Trophoblast cell (in vitro differentiated cells and primary cell): Measurements from ENCODE around the gene METRN.

Experiments
- DNase-seq, 2 donors: peaks; one replicate each; pipeline ENCODE4 v3.0.0-alpha.2; 2016
- H2AFZ ChIP-seq: 2 replicates; pipeline ENCODE4 v1.6.1; 2013; ENCODE audit warnings: low read length, moderate library complexity, mild to moderate bottlenecking; ENCODE audit not compliant: insufficient read depth, poor library complexity
- H2AK5ac ChIP-seq: 2 replicates; pipeline ENCODE4 v1.6.1; 2013; ENCODE audit warnings: mild to moderate bottlenecking, low read length
- H2BK120ac ChIP-seq: 2 replicates; pipeline ENCODE4 v1.6.1; 2013; ENCODE audit warnings: low read length, mild to moderate bottlenecking, moderate library complexity; ENCODE audit not compliant: insufficient read depth, poor library complexity
- H2BK12ac ChIP-seq: 2 replicates; pipeline ENCODE4 v1.6.1; 2013; ENCODE audit warnings: mild to moderate bottlenecking, low read length, moderate library complexity
- H2BK5ac ChIP-seq: 2 replicates; pipeline ENCODE4 v1.6.1; 2013; ENCODE audit warnings: low read length, low read depth, moderate library complexity, mild to moderate bottlenecking; ENCODE audit not compliant: poor library complexity
- H3K14ac ChIP-seq: 2 replicates; pipeline ENCODE4 v1.6.1; 2013; ENCODE audit warnings: mild to moderate bottlenecking, low read length
- H3K18ac ChIP-seq: 2 replicates; pipeline ENCODE4 v1.6.1; 2013; ENCODE audit warnings: mild to moderate bottlenecking, low read length
- H3K23ac ChIP-seq: 2 replicates; pipeline ENCODE4 v1.6.1; 2013; ENCODE audit warnings: low read length
- H3K27ac ChIP-seq: 2 replicates; pipeline ENCODE4 v1.5.1; 2013; ENCODE audit warnings: low read depth, mild to moderate bottlenecking, inconsistent platforms, low read length, moderate library complexity
- H3K27me3 ChIP-seq: 2 replicates; pipeline ENCODE4 v1.6.1; 2013; ENCODE audit warnings: inconsistent platforms, mild to moderate bottlenecking, low read length, moderate library complexity; ENCODE audit not compliant: insufficient read depth
- H3K36me3 ChIP-seq, 2 experiments: 1 replicate in 1 of 2; 2 replicates in 1 of 2; pipeline ENCODE4 v1.6.1; 2013; ENCODE audit warnings: low read length in 2 of 2, mild to moderate bottlenecking in 2 of 2, moderate library complexity in 1 of 2; ENCODE audit not compliant: insufficient read depth in 2 of 2, control insufficient read depth in 1 of 2
- H3K4ac ChIP-seq: 2 replicates; pipeline ENCODE4 v1.6.1; 2013; ENCODE audit warnings: low read depth, mild to moderate bottlenecking, low read length, moderate library complexity
- H3K4me1 ChIP-seq, 2 experiments: 1 replicate in 1 of 2; 2 replicates in 1 of 2; pipeline ENCODE4 v1.6.1; 2013; ENCODE audit warnings: low read length in 2 of 2, mild to moderate bottlenecking in 2 of 2, moderate library complexity in 1 of 2; ENCODE audit not compliant: insufficient read depth in 2 of 2, control insufficient read depth in 1 of 2
- H3K4me2 ChIP-seq: 2 replicates; pipeline ENCODE4 v1.6.1; 2013; ENCODE audit warnings: inconsistent platforms, mild to moderate bottlenecking, low read length, moderate library complexity
- H3K4me3 ChIP-seq: 2 replicates; pipeline ENCODE4 v1.5.1; 2013; ENCODE audit warnings: mild to moderate bottlenecking, low read depth, low read length, inconsistent platforms
- H3K79me1 ChIP-seq: one replicate; pipeline ENCODE4 v1.6.1; 2013; ENCODE audit warnings: low read length
- H3K79me2 ChIP-seq: 2 replicates; pipeline ENCODE4 v1.6.1; 2013; ENCODE audit warnings: low read length, mild to moderate bottlenecking; ENCODE audit not compliant: control insufficient read depth, insufficient read depth, poor library complexity
- H3K9ac ChIP-seq: 2 replicates; pipeline ENCODE4 v1.6.1; 2013; ENCODE audit warnings: mild to moderate bottlenecking, low read length
- H3K9me3 ChIP-seq: 2 replicates; pipeline ENCODE4 v1.6.1; 2013; ENCODE audit warnings: low read depth, mild to moderate bottlenecking, control low read depth, inconsistent platforms, low read length; ENCODE audit not compliant: insufficient read depth
- H4K12ac ChIP-seq: 2 replicates; pipeline ENCODE4 v1.6.1; 2013; ENCODE audit warnings: low read depth, mild to moderate bottlenecking, low read length, moderate library complexity
- H4K8ac ChIP-seq: 2 replicates; pipeline ENCODE4 v1.6.1; 2013; ENCODE audit warnings: low read depth, mild to moderate bottlenecking, low read length, moderate library complexity
- H4K91ac ChIP-seq: one replicate; pipeline ENCODE4 v1.6.1; 2013; ENCODE audit warnings: low read depth, mild to moderate bottlenecking, low read length, moderate library complexity
- WGBS: extraction: QIAGEN DNeasy Blood & Tissue Kit; methylation state at CpG from one replicate; pipeline ENCODE4 v1.1.7; 2013; ENCODE audit warnings: missing lambda C conversion rate; ENCODE audit not compliant: insufficient read length, insufficient coverage; ENCODE audit errors: extremely low coverage; 5-methylcytosine and 5-hydroxymethylcytosine counted together

METRN gene

GRCh38 chr16:768428-768827 lies 53.5 kb downstream of the METRN start:
- H3K4ac ChIP-seq = no peak overlapping the region
- no peak overlapping the region for H3K18ac ChIP-seq
- no CpG with 5 or more reads among the region's 21 CpGs for WGBS
- no peaks in the 10 kb centered on the region for H3K27me3 ChIP-seq
- H4K12ac ChIP-seq = no peak overlapping the region
- H2AK5ac ChIP-seq = no peak overlapping the region
- H3K4me1 ChIP-seq = no peaks in the 10 kb centered on the region
- H3K79me2 ChIP-seq = no peaks in the 10 kb centered on the region
- H3K14ac ChIP-seq = no peak overlapping the region
- H4K8ac ChIP-seq = no peak overlapping the region
- H3K4me3 ChIP-seq = peak overlapping the region; percentile 23
- no peak overlapping the region for H4K91ac ChIP-seq
- H2BK12ac ChIP-seq = no peak overlapping the region
- DNase-seq = no peak
- no peak overlapping the region for H3K9ac ChIP-seq
- no peak overlapping the region for H2AFZ ChIP-seq
- H3K4me2 ChIP-seq = no peak overlapping the region
- no peak overlapping the region for H3K23ac ChIP-seq
- H2BK5ac ChIP-seq = no peak overlapping the region
- H3K79me1 ChIP-seq = no peaks in the 10 kb centered on the region
- peaks cover 4% of the 10 kb centered on the region for H3K9me3 ChIP-seq
- no peaks in the 10 kb centered on the region for H3K36me3 ChIP-seq
- H3K27ac ChIP-seq = no peak overlapping the region
- no peak overlapping the region for H2BK120ac ChIP-seq
